ENCODE measurements around the gene DNAL1.

GRCh38 chr14:73745571-73746519 lies 101.1 kb downstream of the DNAL1 start:
- TF ChIP-seq, protein P1, sequence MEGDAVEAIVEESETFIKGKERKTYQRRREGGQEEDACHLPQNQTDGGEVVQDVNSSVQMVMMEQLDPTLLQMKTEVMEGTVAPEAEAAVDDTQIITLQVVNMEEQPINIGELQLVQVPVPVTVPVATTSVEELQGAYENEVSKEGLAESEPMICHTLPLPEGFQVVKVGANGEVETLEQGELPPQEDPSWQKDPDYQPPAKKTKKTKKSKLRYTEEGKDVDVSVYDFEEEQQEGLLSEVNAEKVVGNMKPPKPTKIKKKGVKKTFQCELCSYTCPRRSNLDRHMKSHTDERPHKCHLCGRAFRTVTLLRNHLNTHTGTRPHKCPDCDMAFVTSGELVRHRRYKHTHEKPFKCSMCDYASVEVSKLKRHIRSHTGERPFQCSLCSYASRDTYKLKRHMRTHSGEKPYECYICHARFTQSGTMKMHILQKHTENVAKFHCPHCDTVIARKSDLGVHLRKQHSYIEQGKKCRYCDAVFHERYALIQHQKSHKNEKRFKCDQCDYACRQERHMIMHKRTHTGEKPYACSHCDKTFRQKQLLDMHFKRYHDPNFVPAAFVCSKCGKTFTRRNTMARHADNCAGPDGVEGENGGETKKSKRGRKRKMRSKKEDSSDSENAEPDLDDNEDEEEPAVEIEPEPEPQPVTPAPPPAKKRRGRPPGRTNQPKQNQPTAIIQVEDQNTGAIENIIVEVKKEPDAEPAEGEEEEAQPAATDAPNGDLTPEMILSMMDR (IDR thresholded peaks at IDR 0.05) = no peak
- TF ChIP-seq, protein P2, sequence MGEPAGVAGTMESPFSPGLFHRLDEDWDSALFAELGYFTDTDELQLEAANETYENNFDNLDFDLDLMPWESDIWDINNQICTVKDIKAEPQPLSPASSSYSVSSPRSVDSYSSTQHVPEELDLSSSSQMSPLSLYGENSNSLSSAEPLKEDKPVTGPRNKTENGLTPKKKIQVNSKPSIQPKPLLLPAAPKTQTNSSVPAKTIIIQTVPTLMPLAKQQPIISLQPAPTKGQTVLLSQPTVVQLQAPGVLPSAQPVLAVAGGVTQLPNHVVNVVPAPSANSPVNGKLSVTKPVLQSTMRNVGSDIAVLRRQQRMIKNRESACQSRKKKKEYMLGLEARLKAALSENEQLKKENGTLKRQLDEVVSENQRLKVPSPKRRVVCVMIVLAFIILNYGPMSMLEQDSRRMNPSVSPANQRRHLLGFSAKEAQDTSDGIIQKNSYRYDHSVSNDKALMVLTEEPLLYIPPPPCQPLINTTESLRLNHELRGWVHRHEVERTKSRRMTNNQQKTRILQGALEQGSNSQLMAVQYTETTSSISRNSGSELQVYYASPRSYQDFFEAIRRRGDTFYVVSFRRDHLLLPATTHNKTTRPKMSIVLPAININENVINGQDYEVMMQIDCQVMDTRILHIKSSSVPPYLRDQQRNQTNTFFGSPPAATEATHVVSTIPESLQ (CRISPR knock-in tag; IDR thresholded peaks at IDR 0.05) = no peak
- TF ChIP-seq MAX (CRISPR knock-in tag; IDR thresholded peaks at IDR 0.05) = no peak
- TF ChIP-seq NR2C2 (CRISPR knock-in tag; IDR thresholded peaks at IDR 0.05) = no peak
- no peak for TF ChIP-seq NFATC4 (CRISPR knock-in tag; IDR thresholded peaks at IDR 0.05)
- TF ChIP-seq TCF7 (CRISPR knock-in tag; IDR thresholded peaks at IDR 0.05; ENCODE audit: low read depth) = no peak
- TF ChIP-seq NFYB (CRISPR knock-in tag; conservative IDR thresholded peaks at IDR 0.05; ENCODE audit: low read depth) = no peak
- no peak for TF ChIP-seq FOXJ3 (CRISPR knock-in tag; IDR thresholded peaks at IDR 0.05; ENCODE audit: borderline replicate concordance)
- TF ChIP-seq JUN (CRISPR knock-in tag; IDR thresholded peaks at IDR 0.05) = no peak
- no peak for TF ChIP-seq ATF3 (CRISPR knock-in tag; conservative IDR thresholded peaks at IDR 0.05)
- no peak for TF ChIP-seq USF2 (CRISPR knock-in tag; IDR thresholded peaks at IDR 0.05)
- TF ChIP-seq, protein P3, sequence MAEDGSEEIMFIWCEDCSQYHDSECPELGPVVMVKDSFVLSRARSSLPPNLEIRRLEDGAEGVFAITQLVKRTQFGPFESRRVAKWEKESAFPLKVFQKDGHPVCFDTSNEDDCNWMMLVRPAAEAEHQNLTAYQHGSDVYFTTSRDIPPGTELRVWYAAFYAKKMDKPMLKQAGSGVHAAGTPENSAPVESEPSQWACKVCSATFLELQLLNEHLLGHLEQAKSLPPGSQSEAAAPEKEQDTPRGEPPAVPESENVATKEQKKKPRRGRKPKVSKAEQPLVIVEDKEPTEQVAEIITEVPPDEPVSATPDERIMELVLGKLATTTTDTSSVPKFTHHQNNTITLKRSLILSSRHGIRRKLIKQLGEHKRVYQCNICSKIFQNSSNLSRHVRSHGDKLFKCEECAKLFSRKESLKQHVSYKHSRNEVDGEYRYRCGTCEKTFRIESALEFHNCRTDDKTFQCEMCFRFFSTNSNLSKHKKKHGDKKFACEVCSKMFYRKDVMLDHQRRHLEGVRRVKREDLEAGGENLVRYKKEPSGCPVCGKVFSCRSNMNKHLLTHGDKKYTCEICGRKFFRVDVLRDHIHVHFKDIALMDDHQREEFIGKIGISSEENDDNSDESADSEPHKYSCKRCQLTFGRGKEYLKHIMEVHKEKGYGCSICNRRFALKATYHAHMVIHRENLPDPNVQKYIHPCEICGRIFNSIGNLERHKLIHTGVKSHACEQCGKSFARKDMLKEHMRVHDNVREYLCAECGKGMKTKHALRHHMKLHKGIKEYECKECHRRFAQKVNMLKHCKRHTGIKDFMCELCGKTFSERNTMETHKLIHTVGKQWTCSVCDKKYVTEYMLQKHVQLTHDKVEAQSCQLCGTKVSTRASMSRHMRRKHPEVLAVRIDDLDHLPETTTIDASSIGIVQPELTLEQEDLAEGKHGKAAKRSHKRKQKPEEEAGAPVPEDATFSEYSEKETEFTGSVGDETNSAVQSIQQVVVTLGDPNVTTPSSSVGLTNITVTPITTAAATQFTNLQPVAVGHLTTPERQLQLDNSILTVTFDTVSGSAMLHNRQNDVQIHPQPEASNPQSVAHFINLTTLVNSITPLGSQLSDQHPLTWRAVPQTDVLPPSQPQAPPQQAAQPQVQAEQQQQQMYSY (CRISPR knock-in tag; IDR thresholded peaks at IDR 0.05) = no peak
- no peak for TF ChIP-seq ETV6 (CRISPR knock-in tag; IDR thresholded peaks at IDR 0.05)
